Measurements from ENCODE around the gene BCL2.

- TF ChIP-seq USF1 (IDR thresholded peaks at IDR 0.05; ENCODE audit: borderline replicate concordance, low read depth): no peak
- TF ChIP-seq GABPA (IDR thresholded peaks at IDR 0.05; ENCODE audit: low read depth): no peak
- TF ChIP-seq EP300 (IDR thresholded peaks at IDR 0.05; ENCODE audit: borderline replicate concordance in 1 of 2, low read depth in 1 of 2, low read length in 1 of 2): no peak
- no peak for TF ChIP-seq MEF2A (IDR thresholded peaks at IDR 0.05; ENCODE audit: borderline replicate concordance, low read depth)
- no peak for TF ChIP-seq CTCF (IDR thresholded peaks at IDR 0.05)
- no peak for TF ChIP-seq CHD2 (IDR thresholded peaks at IDR 0.05; ENCODE audit: low read length, partially characterized antibody)
- no peak for TF ChIP-seq YY1 (IDR thresholded peaks at IDR 0.05; ENCODE audit: low read depth)
- no peak for TF ChIP-seq RAD21 (IDR thresholded peaks at IDR 0.05; ENCODE audit: low read length)
Measured at GRCh38 chr18:63346480-63347183, 27.1 kb upstream of the BCL2 start.

Measured in SK-N-SH (cell line).